Fibroblast of villous mesenchyme (primary cell): ENCODE measurements around the gene KIF2B. TPM values are rescaled to one million over a fixed set of nuclear protein-coding genes. Genes with fewer than 3 reads are reported as not detected.
"Not testable (repeated sequence)": the region's sequence is repeated elsewhere in the genome, so short reads cannot be mapped to it uniquely, and the experiment has no call there.

Experiments used
- DNase-seq: peaks from one replicate; pipeline ENCODE4 v3.0.0-alpha.2; 2010; ENCODE audit warnings: low read depth
- H3K4me3 ChIP-seq: 2 replicates; pipeline ENCODE4 v1.5.1; 2011; ENCODE audit warnings: low read depth, mild to moderate bottlenecking, low read length
- total RNA-seq: library from RNA; depleted of rRNA; stranded (reverse); fragments of >200 nt; gene quantifications from 2 replicates; pipeline ENCODE4 v1.2.3, GENCODE V29; 2012
- TF ChIP-seq, protein P1 (sequence below): IDR thresholded peaks from 2 replicates; pipeline ENCODE4 v1.5.1; 2012; ENCODE audit warnings: low read depth, mild to moderate bottlenecking, low read length; ENCODE audit not compliant: insufficient read depth

The KIF2B gene
- total RNA-seq, 1 donor: not detected

DNA sequence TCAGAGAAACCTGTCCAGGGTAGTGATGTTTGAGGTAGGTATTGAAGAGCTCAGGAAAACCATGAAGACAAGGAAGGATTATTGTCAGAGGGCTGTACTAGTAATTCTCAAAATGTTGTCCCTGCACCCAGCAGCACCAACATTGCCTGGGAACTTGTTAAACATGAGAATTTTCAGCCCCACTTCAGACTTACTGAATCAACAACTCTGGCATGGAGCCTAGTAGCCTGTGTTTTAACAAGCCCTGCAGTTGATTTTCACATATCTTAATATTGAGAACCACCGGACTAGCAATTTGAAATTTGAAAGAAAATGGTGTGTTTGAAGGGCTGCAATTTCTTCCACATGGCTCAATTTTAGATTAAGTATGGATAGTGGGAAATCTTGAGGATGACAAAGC, 2.8 kb upstream of the KIF2B start:
- no peak overlapping the region for H3K4me3 ChIP-seq
- TF ChIP-seq, protein P1, sequence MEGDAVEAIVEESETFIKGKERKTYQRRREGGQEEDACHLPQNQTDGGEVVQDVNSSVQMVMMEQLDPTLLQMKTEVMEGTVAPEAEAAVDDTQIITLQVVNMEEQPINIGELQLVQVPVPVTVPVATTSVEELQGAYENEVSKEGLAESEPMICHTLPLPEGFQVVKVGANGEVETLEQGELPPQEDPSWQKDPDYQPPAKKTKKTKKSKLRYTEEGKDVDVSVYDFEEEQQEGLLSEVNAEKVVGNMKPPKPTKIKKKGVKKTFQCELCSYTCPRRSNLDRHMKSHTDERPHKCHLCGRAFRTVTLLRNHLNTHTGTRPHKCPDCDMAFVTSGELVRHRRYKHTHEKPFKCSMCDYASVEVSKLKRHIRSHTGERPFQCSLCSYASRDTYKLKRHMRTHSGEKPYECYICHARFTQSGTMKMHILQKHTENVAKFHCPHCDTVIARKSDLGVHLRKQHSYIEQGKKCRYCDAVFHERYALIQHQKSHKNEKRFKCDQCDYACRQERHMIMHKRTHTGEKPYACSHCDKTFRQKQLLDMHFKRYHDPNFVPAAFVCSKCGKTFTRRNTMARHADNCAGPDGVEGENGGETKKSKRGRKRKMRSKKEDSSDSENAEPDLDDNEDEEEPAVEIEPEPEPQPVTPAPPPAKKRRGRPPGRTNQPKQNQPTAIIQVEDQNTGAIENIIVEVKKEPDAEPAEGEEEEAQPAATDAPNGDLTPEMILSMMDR: no peak
- no peak for DNase-seq

DNA sequence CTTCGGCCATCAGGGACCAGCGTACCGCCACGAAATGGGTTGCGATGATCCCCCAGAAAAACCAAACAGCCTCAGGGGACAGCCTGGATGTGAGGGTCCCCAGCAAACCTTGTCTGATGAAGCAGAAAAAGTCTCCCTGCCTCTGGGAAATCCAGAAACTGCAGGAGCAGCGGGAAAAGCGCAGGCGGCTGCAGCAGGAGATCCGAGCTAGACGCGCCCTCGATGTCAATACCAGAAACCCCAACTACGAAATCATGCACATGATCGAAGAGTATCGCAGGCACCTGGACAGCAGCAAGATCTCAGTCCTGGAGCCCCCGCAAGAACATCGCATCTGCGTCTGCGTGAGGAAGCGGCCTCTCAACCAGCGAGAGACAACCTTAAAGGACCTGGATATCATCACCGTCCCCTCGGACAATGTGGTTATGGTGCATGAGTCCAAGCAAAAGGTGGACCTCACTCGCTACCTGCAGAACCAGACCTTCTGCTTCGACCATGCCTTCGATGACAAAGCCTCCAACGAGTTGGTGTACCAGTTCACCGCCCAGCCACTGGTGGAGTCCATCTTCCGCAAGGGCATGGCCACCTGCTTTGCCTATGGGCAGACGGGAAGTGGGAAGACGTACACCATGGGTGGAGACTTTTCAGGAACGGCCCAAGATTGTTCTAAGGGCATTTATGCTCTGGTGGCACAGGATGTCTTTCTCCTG, 769 bp downstream of the KIF2B start:
- no peak overlapping the region for H3K4me3 ChIP-seq
- no peak for DNase-seq
- TF ChIP-seq, protein P1: no peak

DNA sequence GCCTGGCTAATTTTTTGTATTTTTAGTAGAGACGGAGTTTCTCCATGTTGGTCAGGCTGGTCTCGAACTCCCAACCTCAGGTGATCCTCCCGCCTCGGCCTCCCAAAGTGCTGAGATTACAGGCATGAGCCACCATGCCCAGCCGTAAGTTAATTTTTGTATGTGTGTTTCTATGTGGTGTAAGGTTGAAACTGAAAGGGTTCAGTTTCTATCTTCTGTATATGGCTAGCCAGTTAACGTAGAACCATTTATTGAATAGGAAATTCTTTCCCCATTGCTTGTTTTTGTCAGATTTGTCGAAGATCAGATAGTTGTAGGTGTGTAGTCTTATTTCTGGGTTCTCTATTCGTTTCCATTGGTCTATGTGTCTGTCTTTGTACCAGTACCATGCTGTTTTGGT, 12.0 kb downstream of the KIF2B start:
- not testable (repeated sequence) for DNase-seq, H3K4me3 ChIP-seq

DNA sequence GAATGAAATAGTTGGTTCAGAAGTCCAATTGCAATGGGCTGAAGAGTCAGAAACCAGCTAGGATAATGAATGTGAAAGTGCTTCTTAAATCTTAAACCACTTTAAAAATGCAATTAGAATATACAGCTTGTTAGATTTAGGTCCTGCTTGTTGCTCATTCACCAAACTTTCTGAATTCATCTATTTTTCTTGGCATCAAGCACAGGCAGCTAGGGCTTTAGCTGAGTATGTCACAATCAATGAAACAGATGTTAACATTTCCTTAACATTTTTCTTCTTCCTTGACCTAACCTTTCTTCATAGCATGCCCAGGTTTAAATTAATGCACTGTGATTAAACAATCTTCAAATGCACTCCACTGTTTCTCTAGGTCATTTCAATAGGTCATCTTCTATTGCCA, 14.4 kb downstream of the KIF2B start:
- TF ChIP-seq, protein P1: no peak
- no peak for DNase-seq
- no peak overlapping the region for H3K4me3 ChIP-seq

DNA sequence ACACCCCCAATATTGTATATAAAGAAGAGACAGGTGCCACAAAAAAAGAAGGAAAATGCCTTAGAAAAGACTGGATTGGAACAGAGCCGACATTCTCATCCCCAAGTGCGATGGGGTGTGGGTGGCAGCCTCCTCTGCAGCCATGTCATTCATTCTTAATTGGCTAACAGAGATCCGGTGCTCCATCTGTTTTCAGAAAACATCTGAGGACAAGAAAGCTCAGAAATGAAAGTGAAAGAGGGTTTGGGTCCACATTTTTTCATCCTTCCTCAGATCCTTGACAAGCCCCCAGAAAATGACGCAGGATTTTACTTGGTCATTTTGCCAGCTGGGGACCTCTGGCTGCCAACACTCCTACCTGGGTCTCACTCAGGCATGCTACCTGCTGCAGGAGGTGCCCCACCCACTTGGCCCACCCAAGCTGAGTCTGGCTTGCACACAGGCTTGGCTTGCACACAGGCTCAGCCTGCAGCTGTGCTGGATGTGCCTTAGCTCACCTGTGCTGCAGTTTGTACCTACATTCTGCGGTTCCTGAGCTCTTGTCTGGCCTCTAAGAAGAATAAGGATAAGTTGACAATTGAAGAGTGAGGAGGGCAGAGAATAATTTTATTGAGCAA, 21.9 kb downstream of the KIF2B start:
- TF ChIP-seq, protein P1: no peak
- DNase-seq: no peak
- no peak overlapping the region for H3K4me3 ChIP-seq

DNA sequence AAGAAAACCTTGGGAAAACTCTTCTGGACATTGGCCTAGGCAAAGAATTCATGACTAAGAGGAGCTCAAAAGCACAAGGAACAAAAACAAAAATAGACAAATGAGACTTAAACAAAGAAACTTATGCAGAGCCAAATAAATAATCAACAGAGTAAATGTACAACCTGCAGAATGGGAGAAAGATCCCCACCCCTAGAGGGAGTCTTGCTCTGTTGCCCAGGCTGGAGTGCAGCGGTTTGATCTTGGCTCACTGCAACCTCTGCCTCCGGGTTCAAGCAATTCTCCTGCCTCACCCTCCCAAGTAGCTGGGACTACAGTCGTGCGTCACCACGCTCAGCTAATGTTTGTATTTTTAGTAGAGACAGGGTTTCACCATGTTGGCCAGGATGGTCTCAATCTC, 48.4 kb downstream of the KIF2B start:
- H3K4me3 ChIP-seq, DNase-seq: not testable (repeated sequence)
